Fibroblast of pulmonary artery (primary cell): Measurements from ENCODE around the gene ACACA.

Experiments
- DNase-seq: peaks from one replicate; pipeline ENCODE4 v3.0.0-alpha.2; 2010; ENCODE audit warnings: low read depth
- H3K4me3 ChIP-seq: replicated peaks from 2 replicates; pipeline ENCODE4 v1.5.1; 2011; ENCODE audit warnings: low read depth, mild to moderate bottlenecking, control low read depth, low read length, moderate library complexity
- TF ChIP-seq, protein P1 (sequence below): IDR thresholded peaks from 2 replicates; pipeline ENCODE4 v1.5.1; 2011; ENCODE audit warnings: mild to moderate bottlenecking, control low read depth, low read length, inconsistent platforms; ENCODE audit errors: missing control alignments

ACACA gene

DNA sequence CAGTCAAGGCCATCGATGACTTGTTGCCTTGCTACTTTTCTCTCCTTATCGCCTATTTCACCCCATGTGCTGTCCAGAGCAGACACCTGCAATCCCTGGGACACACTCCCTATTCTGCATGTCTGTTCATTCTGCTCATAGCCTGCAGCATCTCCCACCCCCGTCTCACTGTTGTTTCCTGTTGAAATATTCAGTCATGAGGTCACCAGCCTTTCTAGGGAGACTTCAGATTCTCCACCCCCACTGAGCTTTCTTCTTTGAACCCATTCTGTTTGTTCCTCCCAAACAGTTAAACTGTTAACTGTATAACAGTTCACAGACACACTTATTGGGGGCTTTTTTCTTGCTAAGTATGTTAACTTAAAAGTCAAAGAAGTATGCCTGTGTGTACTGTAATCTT lies 363.4 kb downstream of the ACACA start:
- peak; percentile 10 for DNase-seq
- no peak overlapping the region for H3K4me3 ChIP-seq
- TF ChIP-seq, protein P1, sequence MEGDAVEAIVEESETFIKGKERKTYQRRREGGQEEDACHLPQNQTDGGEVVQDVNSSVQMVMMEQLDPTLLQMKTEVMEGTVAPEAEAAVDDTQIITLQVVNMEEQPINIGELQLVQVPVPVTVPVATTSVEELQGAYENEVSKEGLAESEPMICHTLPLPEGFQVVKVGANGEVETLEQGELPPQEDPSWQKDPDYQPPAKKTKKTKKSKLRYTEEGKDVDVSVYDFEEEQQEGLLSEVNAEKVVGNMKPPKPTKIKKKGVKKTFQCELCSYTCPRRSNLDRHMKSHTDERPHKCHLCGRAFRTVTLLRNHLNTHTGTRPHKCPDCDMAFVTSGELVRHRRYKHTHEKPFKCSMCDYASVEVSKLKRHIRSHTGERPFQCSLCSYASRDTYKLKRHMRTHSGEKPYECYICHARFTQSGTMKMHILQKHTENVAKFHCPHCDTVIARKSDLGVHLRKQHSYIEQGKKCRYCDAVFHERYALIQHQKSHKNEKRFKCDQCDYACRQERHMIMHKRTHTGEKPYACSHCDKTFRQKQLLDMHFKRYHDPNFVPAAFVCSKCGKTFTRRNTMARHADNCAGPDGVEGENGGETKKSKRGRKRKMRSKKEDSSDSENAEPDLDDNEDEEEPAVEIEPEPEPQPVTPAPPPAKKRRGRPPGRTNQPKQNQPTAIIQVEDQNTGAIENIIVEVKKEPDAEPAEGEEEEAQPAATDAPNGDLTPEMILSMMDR: no peak

DNA sequence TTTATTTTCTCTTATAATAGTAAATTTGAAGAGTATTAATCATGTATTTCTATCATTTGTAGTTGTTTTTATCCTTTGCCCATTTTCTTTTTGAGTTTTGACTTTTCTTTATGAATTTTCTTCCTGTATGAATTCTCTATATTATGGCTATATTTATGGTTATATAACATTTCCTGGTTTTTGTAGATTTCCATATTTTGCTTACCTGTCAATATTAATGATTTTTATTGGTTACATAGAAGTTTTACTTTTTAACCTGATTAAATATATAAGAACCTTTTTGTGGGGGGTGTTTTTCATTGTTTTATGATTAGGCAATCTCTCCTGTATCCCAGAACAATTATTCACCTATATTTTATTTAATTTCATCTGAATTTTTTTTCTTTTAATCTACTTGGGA lies 364.7 kb downstream of the ACACA start:
- no peak overlapping the region for H3K4me3 ChIP-seq
- DNase-seq: no peak
- TF ChIP-seq, protein P1: no peak

DNA sequence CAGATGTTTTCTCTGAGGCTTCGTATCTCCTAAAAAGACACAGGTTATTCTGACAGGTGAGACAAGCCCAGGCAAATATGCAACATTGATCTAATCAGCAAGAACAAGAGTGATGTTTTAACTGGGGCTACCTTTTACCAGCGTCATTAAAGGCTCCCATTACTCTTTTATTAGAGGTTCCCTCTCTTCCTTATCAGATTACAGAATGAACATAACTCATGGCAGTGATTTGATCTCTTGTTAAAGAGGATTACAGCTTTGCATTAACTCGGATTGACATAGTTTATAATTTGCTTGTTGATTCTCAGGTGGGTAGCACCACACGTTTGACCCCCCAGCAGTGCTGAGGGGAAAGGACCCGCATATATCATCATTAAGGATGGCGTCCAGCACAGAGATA lies 367.4 kb downstream of the ACACA start:
- TF ChIP-seq, protein P1: no peak
- H3K4me3 ChIP-seq: no peak overlapping the region
- DNase-seq: no peak

DNA sequence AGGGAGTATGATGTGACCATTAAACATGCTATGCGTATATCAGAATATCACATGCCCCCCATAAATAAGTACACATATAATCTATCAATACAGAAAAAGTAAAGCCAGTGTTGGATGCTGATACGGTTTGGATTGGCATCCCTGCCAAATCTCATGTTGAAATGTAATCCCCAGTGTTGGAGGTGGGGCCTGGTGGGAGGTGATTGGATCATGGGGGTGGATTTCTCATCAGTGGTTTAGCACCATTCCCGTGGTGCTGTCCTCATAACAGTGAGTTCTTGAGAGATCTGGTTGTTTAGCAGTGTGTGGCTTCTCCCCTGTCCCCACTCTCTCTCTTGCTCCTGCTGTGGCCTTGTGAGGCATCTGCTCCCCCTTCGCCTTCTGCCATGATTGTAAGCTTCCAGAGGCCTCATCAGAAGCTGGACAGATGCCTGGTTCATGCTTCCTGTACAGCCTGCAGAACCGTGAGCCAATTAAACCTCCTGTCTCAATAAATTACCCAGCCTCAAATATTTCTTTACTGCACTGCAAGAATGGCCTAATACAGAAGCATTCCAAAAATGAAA lies 369.0 kb downstream of the ACACA start:
- TF ChIP-seq, protein P1: no peak
- DNase-seq: no peak

More for the DNA sequence above, 369.0 kb downstream of the ACACA start:
- no peak overlapping the region for H3K4me3 ChIP-seq
